NCI-H82 treated with DMSO at 0.1 percent for 48 hours (cell line): ENCODE data around the gene FMR1NB.

ENCODE experiments used
- DNase-seq: peaks from one replicate; lab custom pipeline; 2025; ENCODE audit not compliant: unreplicated experiment; lab: John Stamatoyannopoulos, UW

FMR1NB gene

DNA sequence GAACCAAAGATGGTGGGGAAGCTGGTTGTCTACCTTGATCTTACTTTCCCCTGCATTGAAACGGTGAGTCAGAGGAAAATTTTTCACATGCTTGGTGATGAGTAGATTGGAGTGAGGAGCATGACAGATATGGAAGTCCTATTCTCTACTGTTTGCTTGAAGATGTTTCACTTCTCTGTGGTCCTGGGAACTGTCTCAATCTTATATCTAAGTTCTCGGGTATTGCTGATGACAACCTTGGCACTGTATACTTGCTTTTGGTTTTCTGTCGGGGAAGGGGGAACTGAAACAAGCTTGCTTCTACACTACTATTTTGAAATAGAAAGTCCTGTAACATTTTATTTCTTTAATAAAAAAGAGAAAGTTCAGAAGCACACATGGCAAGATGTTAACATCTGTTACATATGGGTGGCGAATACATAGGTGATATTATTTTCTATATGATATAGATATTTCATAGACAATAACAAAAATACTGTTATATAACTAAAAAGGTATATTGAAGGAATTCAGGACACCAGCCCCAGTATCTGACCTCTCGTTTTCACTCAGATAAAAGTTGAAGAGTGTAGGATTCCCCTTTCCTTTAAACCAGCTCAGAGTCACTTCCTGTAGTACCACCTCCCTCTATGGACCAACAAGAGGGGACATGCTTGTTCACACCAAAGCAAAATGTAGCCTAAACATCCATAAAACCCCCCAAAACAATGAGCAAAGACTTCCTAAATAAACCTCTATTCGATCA, 88.8 kb downstream of the FMR1NB start:
- no peak for DNase-seq

DNA sequence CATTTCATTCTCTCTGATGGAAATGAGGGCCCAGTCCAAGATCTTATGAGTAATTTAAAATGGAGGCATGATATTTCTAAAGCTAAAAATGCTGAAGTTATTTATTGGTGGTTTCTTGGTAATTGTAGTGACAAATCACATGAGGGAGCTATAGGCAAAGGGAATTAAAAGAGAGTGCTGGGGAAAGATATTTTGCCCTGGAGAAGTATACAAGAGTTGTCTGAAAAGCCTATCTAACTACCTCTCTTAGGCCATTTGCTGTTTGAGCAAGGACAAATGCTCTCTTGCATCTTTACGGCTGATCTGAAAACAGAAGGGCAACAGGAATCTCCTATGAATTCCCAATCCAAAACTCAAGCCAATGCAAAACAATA, 89.4 kb downstream of the FMR1NB start:
- no peak for DNase-seq
